ENCODE data around the gene TSPEAR.

The TSPEAR gene

GRCh38 chr21:44590311-44590721 lies 121.1 kb downstream of the TSPEAR start:
- no peak for ATAC-seq

DNA sequence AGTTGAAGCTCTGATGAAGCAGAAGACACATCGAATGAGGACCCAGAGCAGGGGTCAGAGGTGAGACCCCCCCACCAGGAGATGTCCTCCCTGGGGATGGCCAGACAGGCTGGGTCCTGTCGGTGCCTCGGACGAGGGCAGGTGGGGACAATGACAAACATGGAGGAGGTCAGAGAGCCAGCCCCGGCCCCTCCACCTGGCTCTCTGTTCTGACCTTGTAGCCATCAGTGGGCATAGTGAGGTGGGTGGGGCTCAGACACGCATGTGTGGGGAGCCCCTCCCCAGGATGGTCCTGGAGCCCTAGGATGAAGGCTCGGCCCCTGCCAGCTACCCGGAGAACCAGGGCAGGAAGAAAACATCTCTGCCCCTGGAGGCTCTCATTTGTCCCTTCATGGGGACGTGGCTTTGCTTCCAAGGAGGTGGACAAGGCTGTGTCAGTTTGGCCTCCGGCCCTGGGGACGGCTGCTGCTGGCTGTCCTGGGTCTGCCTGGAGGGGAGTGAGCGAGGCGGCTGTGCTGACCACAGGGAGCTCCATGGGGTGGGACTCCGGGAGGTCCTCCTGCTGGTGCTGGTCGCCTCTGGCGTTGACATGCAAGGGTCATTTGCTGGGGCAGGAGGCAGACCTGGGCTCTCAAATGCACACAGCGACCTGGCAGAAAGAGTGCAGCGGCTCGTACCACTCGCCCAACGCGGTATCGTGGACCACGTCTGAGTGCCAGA lies 121.6 kb downstream of the TSPEAR start:
- TF ChIP-seq POU6F1 (CRISPR knock-in tag; IDR thresholded peaks at IDR 0.05; ENCODE audit: borderline replicate concordance, low read depth) (no peak), OSR1 (CRISPR knock-in tag; IDR thresholded peaks at IDR 0.05) (no peak), ESRRG (CRISPR knock-in tag; IDR thresholded peaks at IDR 0.05) (no peak), ISL1 (CRISPR knock-in tag; IDR thresholded peaks at IDR 0.05) (no peak), ARNTL (CRISPR knock-in tag; IDR thresholded peaks at IDR 0.05; ENCODE audit: borderline replicate concordance, low read depth) (no peak), ZFP30 (CRISPR knock-in tag; IDR thresholded peaks at IDR 0.05) (no peak), CSDC2 (CRISPR knock-in tag; IDR thresholded peaks at IDR 0.05) (no peak), ZC3H10 (CRISPR knock-in tag; IDR thresholded peaks at IDR 0.05) (no peak), TCF4 (CRISPR knock-in tag; IDR thresholded peaks at IDR 0.05; ENCODE audit: borderline replicate concordance) (no peak), ZNF8 (CRISPR knock-in tag; IDR thresholded peaks at IDR 0.05) (no peak), ZFP3 (CRISPR knock-in tag; IDR thresholded peaks at IDR 0.05) (no peak), TSHZ2 (CRISPR knock-in tag; IDR thresholded peaks at IDR 0.05) (no peak), BACH2 (CRISPR knock-in tag; IDR thresholded peaks at IDR 0.05; ENCODE audit: borderline replicate concordance) (no peak), RARB (CRISPR knock-in tag; IDR thresholded peaks at IDR 0.05) (no peak), TOX (CRISPR knock-in tag; IDR thresholded peaks at IDR 0.05; ENCODE audit: borderline replicate concordance) (no peak)
- TF ChIP-seq, protein P1, sequence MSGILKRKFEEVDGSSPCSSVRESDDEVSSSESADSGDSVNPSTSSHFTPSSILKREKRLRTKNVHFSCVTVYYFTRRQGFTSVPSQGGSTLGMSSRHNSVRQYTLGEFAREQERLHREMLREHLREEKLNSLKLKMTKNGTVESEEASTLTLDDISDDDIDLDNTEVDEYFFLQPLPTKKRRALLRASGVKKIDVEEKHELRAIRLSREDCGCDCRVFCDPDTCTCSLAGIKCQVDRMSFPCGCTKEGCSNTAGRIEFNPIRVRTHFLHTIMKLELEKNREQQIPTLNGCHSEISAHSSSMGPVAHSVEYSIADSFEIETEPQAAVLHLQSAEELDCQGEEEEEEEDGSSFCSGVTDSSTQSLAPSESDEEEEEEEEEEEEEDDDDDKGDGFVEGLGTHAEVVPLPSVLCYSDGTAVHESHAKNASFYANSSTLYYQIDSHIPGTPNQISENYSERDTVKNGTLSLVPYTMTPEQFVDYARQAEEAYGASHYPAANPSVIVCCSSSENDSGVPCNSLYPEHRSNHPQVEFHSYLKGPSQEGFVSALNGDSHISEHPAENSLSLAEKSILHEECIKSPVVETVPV (CRISPR knock-in tag; IDR thresholded peaks at IDR 0.05), result no peak
- ATAC-seq, result no peak

More at GRCh38 chr21:44590311-44590721, 121.1 kb downstream of the TSPEAR start:
- TF ChIP-seq, protein P2, sequence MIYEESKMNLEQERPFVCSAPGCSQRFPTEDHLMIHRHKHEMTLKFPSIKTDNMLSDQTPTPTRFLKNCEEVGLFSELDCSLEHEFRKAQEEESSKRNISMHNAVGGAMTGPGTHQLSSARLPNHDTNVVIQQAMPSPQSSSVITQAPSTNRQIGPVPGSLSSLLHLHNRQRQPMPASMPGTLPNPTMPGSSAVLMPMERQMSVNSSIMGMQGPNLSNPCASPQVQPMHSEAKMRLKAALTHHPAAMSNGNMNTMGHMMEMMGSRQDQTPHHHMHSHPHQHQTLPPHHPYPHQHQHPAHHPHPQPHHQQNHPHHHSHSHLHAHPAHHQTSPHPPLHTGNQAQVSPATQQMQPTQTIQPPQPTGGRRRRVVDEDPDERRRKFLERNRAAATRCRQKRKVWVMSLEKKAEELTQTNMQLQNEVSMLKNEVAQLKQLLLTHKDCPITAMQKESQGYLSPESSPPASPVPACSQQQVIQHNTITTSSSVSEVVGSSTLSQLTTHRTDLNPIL (CRISPR knock-in tag; IDR thresholded peaks at IDR 0.05; ENCODE audit: low read depth), result no peak
- no peak for TF ChIP-seq RARB (CRISPR knock-in tag; IDR thresholded peaks at IDR 0.05)
- TF ChIP-seq, protein P1 (CRISPR knock-in tag; IDR thresholded peaks at IDR 0.05), result no peak
- no peak for TF ChIP-seq ZFP3 (CRISPR knock-in tag; IDR thresholded peaks at IDR 0.05)
- TF ChIP-seq TSHZ2 (CRISPR knock-in tag; IDR thresholded peaks at IDR 0.05), result no peak

Data from SK-N-SH treated with all-trans-retinoic acid at 6 μM for 48 hours (cell line).